ENCODE measurements around the gene ANGPTL8. TPM values are rescaled to one million over a fixed set of nuclear protein-coding genes. Genes with fewer than 3 reads are reported as not detected.

ANGPTL8 gene
- total and polyA plus RNA-seq, 2 of the 13 experiments (the other 11 are each of a cell fraction or from before 2014, with no cell fraction given), result 27.3 to 243 TPM

DNA sequence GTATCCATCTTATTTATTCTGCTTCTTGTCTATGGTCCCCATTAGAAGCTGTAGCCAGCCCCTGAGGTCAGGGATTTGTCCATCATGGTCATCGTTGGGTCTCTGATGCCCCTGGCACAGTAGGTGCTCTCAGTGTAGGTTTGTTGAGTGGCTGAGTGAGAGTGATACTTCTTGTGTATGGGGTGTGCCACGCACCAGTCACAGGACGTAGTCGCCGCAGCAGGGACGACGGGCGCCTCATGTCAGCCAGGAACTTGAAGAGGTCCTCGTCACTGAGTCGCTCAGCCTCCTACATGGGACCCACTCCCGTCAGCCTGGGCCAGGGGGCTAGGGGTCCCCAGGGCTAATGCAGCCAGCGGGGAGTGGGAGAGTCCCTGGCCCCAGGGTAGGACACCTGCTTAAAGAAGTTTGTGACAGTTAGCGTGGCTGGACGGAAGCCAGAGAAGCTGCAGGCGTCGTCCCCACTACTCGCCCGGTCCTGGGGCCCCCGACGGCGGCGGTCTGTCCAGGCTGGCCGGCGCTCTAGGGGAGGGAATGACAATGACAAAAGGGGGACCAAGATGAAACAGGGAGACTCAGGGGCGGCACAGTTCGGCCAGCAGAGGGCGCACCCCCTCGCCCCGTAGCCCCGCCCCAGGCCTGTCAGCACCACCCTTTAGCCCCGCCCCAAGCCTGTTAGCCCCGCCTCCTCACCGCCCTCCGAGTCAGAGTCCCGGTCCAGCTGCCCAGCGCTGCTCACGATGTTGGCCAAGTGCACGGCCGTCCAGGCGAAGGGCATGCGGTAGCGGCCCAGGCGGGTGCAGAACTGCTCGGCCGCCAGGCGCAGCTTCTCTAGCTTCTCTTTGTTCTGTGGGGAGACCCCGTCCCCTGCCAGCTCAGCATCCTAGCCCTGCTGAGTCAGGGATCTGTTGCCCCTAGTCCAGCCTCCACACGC is 3.7 kb downstream of the ANGPTL8 start (continued):
- TF ChIP-seq, protein P1, sequence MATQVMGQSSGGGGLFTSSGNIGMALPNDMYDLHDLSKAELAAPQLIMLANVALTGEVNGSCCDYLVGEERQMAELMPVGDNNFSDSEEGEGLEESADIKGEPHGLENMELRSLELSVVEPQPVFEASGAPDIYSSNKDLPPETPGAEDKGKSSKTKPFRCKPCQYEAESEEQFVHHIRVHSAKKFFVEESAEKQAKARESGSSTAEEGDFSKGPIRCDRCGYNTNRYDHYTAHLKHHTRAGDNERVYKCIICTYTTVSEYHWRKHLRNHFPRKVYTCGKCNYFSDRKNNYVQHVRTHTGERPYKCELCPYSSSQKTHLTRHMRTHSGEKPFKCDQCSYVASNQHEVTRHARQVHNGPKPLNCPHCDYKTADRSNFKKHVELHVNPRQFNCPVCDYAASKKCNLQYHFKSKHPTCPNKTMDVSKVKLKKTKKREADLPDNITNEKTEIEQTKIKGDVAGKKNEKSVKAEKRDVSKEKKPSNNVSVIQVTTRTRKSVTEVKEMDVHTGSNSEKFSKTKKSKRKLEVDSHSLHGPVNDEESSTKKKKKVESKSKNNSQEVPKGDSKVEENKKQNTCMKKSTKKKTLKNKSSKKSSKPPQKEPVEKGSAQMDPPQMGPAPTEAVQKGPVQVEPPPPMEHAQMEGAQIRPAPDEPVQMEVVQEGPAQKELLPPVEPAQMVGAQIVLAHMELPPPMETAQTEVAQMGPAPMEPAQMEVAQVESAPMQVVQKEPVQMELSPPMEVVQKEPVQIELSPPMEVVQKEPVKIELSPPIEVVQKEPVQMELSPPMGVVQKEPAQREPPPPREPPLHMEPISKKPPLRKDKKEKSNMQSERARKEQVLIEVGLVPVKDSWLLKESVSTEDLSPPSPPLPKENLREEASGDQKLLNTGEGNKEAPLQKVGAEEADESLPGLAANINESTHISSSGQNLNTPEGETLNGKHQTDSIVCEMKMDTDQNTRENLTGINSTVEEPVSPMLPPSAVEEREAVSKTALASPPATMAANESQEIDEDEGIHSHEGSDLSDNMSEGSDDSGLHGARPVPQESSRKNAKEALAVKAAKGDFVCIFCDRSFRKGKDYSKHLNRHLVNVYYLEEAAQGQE (IDR thresholded peaks at IDR 0.05; ENCODE audit: borderline replicate concordance in 1 of 2, low read depth in 1 of 2, low read length in 2 of 2), result no peak
- TF ChIP-seq TBX3 (IDR thresholded peaks at IDR 0.05; ENCODE audit: borderline replicate concordance), result no peak
- TF ChIP-seq, protein P2, sequence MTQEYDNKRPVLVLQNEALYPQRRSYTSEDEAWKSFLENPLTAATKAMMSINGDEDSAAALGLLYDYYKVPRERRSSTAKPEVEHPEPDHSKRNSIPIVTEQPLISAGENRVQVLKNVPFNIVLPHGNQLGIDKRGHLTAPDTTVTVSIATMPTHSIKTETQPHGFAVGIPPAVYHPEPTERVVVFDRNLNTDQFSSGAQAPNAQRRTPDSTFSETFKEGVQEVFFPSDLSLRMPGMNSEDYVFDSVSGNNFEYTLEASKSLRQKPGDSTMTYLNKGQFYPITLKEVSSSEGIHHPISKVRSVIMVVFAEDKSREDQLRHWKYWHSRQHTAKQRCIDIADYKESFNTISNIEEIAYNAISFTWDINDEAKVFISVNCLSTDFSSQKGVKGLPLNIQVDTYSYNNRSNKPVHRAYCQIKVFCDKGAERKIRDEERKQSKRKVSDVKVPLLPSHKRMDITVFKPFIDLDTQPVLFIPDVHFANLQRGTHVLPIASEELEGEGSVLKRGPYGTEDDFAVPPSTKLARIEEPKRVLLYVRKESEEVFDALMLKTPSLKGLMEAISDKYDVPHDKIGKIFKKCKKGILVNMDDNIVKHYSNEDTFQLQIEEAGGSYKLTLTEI (CRISPR knock-in tag; conservative IDR thresholded peaks at IDR 0.05), result no peak
- TF ChIP-seq, protein P3, sequence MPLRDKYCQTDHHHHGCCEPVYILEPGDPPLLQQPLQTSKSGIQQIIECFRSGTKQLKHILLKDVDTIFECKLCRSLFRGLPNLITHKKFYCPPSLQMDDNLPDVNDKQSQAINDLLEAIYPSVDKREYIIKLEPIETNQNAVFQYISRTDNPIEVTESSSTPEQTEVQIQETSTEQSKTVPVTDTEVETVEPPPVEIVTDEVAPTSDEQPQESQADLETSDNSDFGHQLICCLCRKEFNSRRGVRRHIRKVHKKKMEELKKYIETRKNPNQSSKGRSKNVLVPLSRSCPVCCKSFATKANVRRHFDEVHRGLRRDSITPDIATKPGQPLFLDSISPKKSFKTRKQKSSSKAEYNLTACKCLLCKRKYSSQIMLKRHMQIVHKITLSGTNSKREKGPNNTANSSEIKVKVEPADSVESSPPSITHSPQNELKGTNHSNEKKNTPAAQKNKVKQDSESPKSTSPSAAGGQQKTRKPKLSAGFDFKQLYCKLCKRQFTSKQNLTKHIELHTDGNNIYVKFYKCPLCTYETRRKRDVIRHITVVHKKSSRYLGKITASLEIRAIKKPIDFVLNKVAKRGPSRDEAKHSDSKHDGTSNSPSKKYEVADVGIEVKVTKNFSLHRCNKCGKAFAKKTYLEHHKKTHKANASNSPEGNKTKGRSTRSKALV (CRISPR knock-in tag; IDR thresholded peaks at IDR 0.05), result no peak
- no peak for TF ChIP-seq ZNF775 (CRISPR knock-in tag; IDR thresholded peaks at IDR 0.05; ENCODE audit: borderline replicate concordance)
- TF ChIP-seq ZFP36L1 (CRISPR knock-in tag; IDR thresholded peaks at IDR 0.05), result peak; percentile 70; the same call in 1 of the 2 replicates
- no peak for TF ChIP-seq DR1 (CRISPR knock-in tag; IDR thresholded peaks at IDR 0.05)
- no peak for TF ChIP-seq SP140L (CRISPR knock-in tag; IDR thresholded peaks at IDR 0.05; ENCODE audit: borderline replicate concordance)
- no peak for TF ChIP-seq TSC22D2 (CRISPR knock-in tag; IDR thresholded peaks at IDR 0.05; ENCODE audit: borderline replicate concordance)
- no peak for TF ChIP-seq ZNF335 (CRISPR knock-in tag; IDR thresholded peaks at IDR 0.05)
- TF ChIP-seq ZNF782 (CRISPR knock-in tag; IDR thresholded peaks at IDR 0.05; ENCODE audit: borderline replicate concordance), result peak; percentile 64; the same call in 1 of the 2 replicates
- TF ChIP-seq, protein P4, sequence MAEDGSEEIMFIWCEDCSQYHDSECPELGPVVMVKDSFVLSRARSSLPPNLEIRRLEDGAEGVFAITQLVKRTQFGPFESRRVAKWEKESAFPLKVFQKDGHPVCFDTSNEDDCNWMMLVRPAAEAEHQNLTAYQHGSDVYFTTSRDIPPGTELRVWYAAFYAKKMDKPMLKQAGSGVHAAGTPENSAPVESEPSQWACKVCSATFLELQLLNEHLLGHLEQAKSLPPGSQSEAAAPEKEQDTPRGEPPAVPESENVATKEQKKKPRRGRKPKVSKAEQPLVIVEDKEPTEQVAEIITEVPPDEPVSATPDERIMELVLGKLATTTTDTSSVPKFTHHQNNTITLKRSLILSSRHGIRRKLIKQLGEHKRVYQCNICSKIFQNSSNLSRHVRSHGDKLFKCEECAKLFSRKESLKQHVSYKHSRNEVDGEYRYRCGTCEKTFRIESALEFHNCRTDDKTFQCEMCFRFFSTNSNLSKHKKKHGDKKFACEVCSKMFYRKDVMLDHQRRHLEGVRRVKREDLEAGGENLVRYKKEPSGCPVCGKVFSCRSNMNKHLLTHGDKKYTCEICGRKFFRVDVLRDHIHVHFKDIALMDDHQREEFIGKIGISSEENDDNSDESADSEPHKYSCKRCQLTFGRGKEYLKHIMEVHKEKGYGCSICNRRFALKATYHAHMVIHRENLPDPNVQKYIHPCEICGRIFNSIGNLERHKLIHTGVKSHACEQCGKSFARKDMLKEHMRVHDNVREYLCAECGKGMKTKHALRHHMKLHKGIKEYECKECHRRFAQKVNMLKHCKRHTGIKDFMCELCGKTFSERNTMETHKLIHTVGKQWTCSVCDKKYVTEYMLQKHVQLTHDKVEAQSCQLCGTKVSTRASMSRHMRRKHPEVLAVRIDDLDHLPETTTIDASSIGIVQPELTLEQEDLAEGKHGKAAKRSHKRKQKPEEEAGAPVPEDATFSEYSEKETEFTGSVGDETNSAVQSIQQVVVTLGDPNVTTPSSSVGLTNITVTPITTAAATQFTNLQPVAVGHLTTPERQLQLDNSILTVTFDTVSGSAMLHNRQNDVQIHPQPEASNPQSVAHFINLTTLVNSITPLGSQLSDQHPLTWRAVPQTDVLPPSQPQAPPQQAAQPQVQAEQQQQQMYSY (CRISPR knock-in tag; IDR thresholded peaks at IDR 0.05), result no peak
- TF ChIP-seq, protein P5, sequence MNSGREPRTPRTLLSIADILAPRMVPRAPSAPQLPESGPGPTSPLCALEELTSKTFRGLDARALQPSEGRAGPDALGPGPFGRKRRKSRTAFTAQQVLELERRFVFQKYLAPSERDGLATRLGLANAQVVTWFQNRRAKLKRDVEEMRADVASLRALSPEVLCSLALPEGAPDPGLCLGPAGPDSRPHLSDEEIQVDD (CRISPR knock-in tag; IDR thresholded peaks at IDR 0.05; ENCODE audit: borderline replicate concordance), result no peak
- no peak; the same call in 1 of the 2 replicates for TF ChIP-seq ZNF674 (CRISPR knock-in tag; IDR thresholded peaks at IDR 0.05; ENCODE audit: low read depth)

All from HepG2 (cell line).